SU-DHL-6 (cell line): Measurements from ENCODE around the gene ENDOD1.
"Not testable (repeated sequence)": the region's sequence is repeated elsewhere in the genome, so short reads cannot be mapped to it uniquely, and the experiment has no call there.

Experiments
- H2AFZ ChIP-seq: fragments of 200-600 bp; sonication (generic); 2 replicates; pipeline ENCODE4 v1.6.1; 2014; ENCODE audit warnings: low read depth, mild to moderate bottlenecking, moderate library complexity, mixed read lengths, antibody characterized with exemption, low read length; ENCODE audit not compliant: severe bottlenecking
- H3F3A ChIP-seq: fragments of 200-600 bp; shearing (Covaris generic); 2 replicates; pipeline ENCODE4 v1.6.0; 2016; ENCODE audit warnings: antibody characterized with exemption, mild to moderate bottlenecking; ENCODE audit not compliant: insufficient read depth
- H3K27ac ChIP-seq: fragments of 200-600 bp; sonication (generic); 2 replicates; pipeline ENCODE4 v1.5.1; 2016; ENCODE audit warnings: low read depth, mild to moderate bottlenecking, low read length, moderate library complexity, mixed read lengths
- H3K27me3 ChIP-seq: fragments of 200-600 bp; sonication (generic), shearing (Covaris generic); 2 replicates; pipeline ENCODE4 v1.6.0; 2014; ENCODE audit warnings: mild to moderate bottlenecking, low read length
- H3K36me3 ChIP-seq: fragments of 200-600 bp; sonication (generic); 2 replicates; pipeline ENCODE4 v1.6.1; 2014; ENCODE audit warnings: mild to moderate bottlenecking, low read length, mixed read lengths
- H3K4me2 ChIP-seq: fragments of 300-600, 200-600 bp; shearing (Covaris generic), sonication (generic); 2 replicates; pipeline ENCODE4 v1.6.0; 2014; ENCODE audit warnings: low read length, low read depth, mild to moderate bottlenecking; ENCODE audit not compliant: poor library complexity, severe bottlenecking
- H3K4me3 ChIP-seq: fragments of 200-600 bp; sonication (generic); 2 replicates; pipeline ENCODE4 v1.5.1; 2014; ENCODE audit warnings: antibody characterized with exemption, low read length, mild to moderate bottlenecking, mixed read lengths; ENCODE audit not compliant: insufficient read depth, poor library complexity, severe bottlenecking
- H3K79me2 ChIP-seq: fragments of 200-600 bp; sonication (generic); 2 replicates; pipeline ENCODE4 v1.6.1; 2014; ENCODE audit warnings: mild to moderate bottlenecking, low read length, moderate library complexity; ENCODE audit not compliant: insufficient read depth
- H3K9ac ChIP-seq: fragments of 200-600 bp; sonication (generic); 2 replicates; pipeline ENCODE4 v1.7.0; 2014; ENCODE audit warnings: mild to moderate bottlenecking, low read length
- H3K9me2 ChIP-seq: fragments of 200-600 bp; sonication (generic); replicated peaks from 2 replicates; pipeline ENCODE4 v1.6.1; 2014; ENCODE audit warnings: low read length; ENCODE audit not compliant: insufficient read depth
- H3K9me3 ChIP-seq: fragments of 200-600 bp; sonication (generic); 2 replicates; pipeline ENCODE4 v1.6.1; 2014; ENCODE audit warnings: low read length, mixed read lengths; ENCODE audit not compliant: insufficient read depth
- H4K20me1 ChIP-seq: fragments of 200-600 bp; sonication (generic); 2 replicates; pipeline ENCODE4 v1.6.1; 2014; ENCODE audit warnings: low read depth, mild to moderate bottlenecking, antibody characterized with exemption, low read length, moderate library complexity, mixed read lengths
- CTCF ChIP-seq: fragments of 200-600 bp; sonication (generic); IDR thresholded peaks from one replicate; pipeline ENCODE4 v1.5.1; 2017; ENCODE audit warnings: antibody characterized with exemption, mild to moderate bottlenecking, low read length, moderate library complexity; ENCODE audit not compliant: insufficient read depth, poor library complexity, severe bottlenecking
- EZH2phosphoT487 ChIP-seq: fragments of 200-600 bp; sonication (generic), shearing (Covaris generic); conservative IDR thresholded peaks from 2 replicates; pipeline ENCODE4 v1.6.1; 2018; ENCODE audit warnings: mild to moderate bottlenecking, antibody characterized with exemption, low read length, moderate library complexity, mixed read lengths

The ENDOD1 gene

GRCh38 chr11:95135880-95136279 is 46.2 kb downstream of the ENDOD1 start:
- H3K4me3 ChIP-seq = no peak overlapping the region
- H3K9me3 ChIP-seq = no peaks in the 10 kb centered on the region
- H3K79me2 ChIP-seq = no peaks in the 10 kb centered on the region
- no peaks in the 10 kb centered on the region for H3K36me3 ChIP-seq
- H3K9ac ChIP-seq = no peak overlapping the region
- no peaks in the 10 kb centered on the region for H3K9me2 ChIP-seq
- no peak overlapping the region for H2AFZ ChIP-seq
- no peak overlapping the region for H3K27ac ChIP-seq
- H3K27me3 ChIP-seq = no peaks in the 10 kb centered on the region
- H4K20me1 ChIP-seq = no peaks in the 10 kb centered on the region
- no peak overlapping the region for H3K4me2 ChIP-seq
- no peaks in the 10 kb centered on the region for H3F3A ChIP-seq
- TF ChIP-seq CTCF (no peak), EZH2phosphoT487 (no peak)

GRCh38 chr11:95136747-95137146 is 47.1 kb downstream of the ENDOD1 start:
- not testable (repeated sequence) for H2AFZ ChIP-seq, H3K4me3 ChIP-seq, H4K20me1 ChIP-seq, H3K79me2 ChIP-seq, H3K9ac ChIP-seq, H3K9me2 ChIP-seq, H3K4me2 ChIP-seq, H3K27ac ChIP-seq, H3F3A ChIP-seq, H3K9me3 ChIP-seq, H3K36me3 ChIP-seq, H3K27me3 ChIP-seq

- no peak overlapping the region for H3K27ac ChIP-seq
- TF ChIP-seq CTCF = no peak
- TF ChIP-seq EZH2phosphoT487 = no peak
- no peaks in the 10 kb centered on the region for H3K9me3 ChIP-seq
- H3F3A ChIP-seq = no peaks in the 10 kb centered on the region
- H3K36me3 ChIP-seq = no peaks in the 10 kb centered on the region
- H4K20me1 ChIP-seq = no peaks in the 10 kb centered on the region
- no peak overlapping the region for H3K4me3 ChIP-seq
- no peak overlapping the region for H2AFZ ChIP-seq
- no peaks in the 10 kb centered on the region for H3K79me2 ChIP-seq
- no peaks in the 10 kb centered on the region for H3K9me2 ChIP-seq
- H3K9ac ChIP-seq = no peak overlapping the region
- no peak overlapping the region for H3K4me2 ChIP-seq
- H3K27me3 ChIP-seq = no peaks in the 10 kb centered on the region
Observed at GRCh38 chr11:95137299-95137698, 47.7 kb downstream of the ENDOD1 start.

GRCh38 chr11:95138448-95138847 is 48.8 kb downstream of the ENDOD1 start:
- Histone ChIP-seq H3K9ac (no peak overlapping the region), H3K4me3 (no peak overlapping the region), H4K20me1 (no peaks in the 10 kb centered on the region), H3F3A (no peaks in the 10 kb centered on the region), H3K27me3 (no peaks in the 10 kb centered on the region), H3K9me3 (no peaks in the 10 kb centered on the region), H3K4me2 (no peak overlapping the region), H3K9me2 (no peaks in the 10 kb centered on the region), H2AFZ (no peak overlapping the region), H3K79me2 (no peaks in the 10 kb centered on the region), H3K27ac (no peak overlapping the region), H3K36me3 (no peaks in the 10 kb centered on the region)
- TF ChIP-seq EZH2phosphoT487 (no peak), CTCF (no peak)
